ENCODE measurements around the gene CCDC169.

The CCDC169 gene

DNA sequence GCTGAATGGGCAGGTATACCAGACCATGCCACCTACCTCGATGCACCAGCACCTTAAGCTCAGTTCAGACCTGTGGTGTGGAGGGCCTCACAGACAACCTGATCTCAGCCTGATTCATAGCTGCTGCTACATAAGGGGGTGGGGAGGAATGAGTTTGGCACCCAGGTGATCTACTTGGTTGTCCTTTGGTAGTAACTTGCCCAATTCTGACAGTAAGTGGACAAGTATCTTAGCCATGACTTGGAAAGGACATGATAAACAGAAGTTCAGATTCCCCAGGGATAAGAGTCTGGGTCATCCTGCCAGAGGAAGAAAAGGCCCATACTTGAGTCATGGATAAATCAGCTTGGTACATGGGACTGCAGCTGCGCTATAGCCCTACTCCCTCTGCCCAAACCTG is 54.9 kb downstream of the CCDC169 start:
- H3K9me3 ChIP-seq (ENCODE audit: insufficient read depth, low read length): no peaks in the 10 kb centered on the region
- H3K36me3 ChIP-seq (replicated peaks; ENCODE audit: low read depth, low read length): no peaks in the 10 kb centered on the region
- no peaks in the 10 kb centered on the region for H3K79me2 ChIP-seq (ENCODE audit: low read length)
- H3K27me3 ChIP-seq (ENCODE audit: low read depth, low read length): no peaks in the 10 kb centered on the region
- H3K4me1 ChIP-seq (ENCODE audit: low read length): no peaks in the 10 kb centered on the region
- no peak overlapping the region for H2AFZ ChIP-seq (ENCODE audit: low read depth, low read length)
- TF ChIP-seq, protein P1, sequence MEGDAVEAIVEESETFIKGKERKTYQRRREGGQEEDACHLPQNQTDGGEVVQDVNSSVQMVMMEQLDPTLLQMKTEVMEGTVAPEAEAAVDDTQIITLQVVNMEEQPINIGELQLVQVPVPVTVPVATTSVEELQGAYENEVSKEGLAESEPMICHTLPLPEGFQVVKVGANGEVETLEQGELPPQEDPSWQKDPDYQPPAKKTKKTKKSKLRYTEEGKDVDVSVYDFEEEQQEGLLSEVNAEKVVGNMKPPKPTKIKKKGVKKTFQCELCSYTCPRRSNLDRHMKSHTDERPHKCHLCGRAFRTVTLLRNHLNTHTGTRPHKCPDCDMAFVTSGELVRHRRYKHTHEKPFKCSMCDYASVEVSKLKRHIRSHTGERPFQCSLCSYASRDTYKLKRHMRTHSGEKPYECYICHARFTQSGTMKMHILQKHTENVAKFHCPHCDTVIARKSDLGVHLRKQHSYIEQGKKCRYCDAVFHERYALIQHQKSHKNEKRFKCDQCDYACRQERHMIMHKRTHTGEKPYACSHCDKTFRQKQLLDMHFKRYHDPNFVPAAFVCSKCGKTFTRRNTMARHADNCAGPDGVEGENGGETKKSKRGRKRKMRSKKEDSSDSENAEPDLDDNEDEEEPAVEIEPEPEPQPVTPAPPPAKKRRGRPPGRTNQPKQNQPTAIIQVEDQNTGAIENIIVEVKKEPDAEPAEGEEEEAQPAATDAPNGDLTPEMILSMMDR (IDR thresholded peaks at IDR 0.05; ENCODE audit: low read depth, low read length): no peak
- TF ChIP-seq EZH2phosphoT487 (IDR thresholded peaks at IDR 0.05; ENCODE audit: low read depth): no peak
- no peak overlapping the region for H3K9ac ChIP-seq (ENCODE audit: low read length)
- no peak overlapping the region for H3K4me3 ChIP-seq (ENCODE audit: low read length)
- no peak overlapping the region for H3K4me2 ChIP-seq (ENCODE audit: low read length)
- H4K20me1 ChIP-seq (ENCODE audit: insufficient read depth, low read length): no peaks in the 10 kb centered on the region
- no peak overlapping the region for H3K27ac ChIP-seq (ENCODE audit: low read length)

DNA sequence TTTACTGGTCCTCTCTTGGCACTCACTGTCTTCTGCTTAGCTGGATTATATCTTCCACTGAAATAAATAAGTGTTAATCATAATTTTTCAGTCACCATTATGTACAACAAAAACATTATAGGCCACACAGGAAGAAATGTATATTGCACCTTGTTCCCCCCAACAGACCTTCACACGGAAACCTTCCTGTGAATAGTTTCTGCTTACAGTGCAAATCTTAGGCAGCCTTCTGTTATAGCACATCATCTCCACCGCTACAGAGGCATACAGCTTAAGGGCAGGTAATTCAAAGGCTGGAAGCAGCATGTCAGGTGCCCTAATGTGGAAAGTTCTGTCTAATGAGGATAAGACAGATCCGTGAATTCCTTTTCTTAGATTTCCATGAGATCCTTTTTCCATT is 66.4 kb downstream of the CCDC169 start:
- Histone ChIP-seq H3K4me3 (ENCODE audit: low read length) (no peak overlapping the region), H3K9me3 (ENCODE audit: insufficient read depth, low read length) (no peaks in the 10 kb centered on the region), H3K4me2 (ENCODE audit: low read length) (no peak overlapping the region), H4K20me1 (ENCODE audit: insufficient read depth, low read length) (no peaks in the 10 kb centered on the region), H3K9ac (ENCODE audit: low read length) (no peak overlapping the region), H3K36me3 (replicated peaks; ENCODE audit: low read depth, low read length) (no peaks in the 10 kb centered on the region), H2AFZ (ENCODE audit: low read depth, low read length) (no peak overlapping the region), H3K4me1 (ENCODE audit: low read length) (no peaks in the 10 kb centered on the region), H3K27me3 (ENCODE audit: low read depth, low read length) (no peaks in the 10 kb centered on the region), H3K79me2 (ENCODE audit: low read length) (no peaks in the 10 kb centered on the region), H3K27ac (ENCODE audit: low read length) (no peak overlapping the region)
- TF ChIP-seq, protein P1 (IDR thresholded peaks at IDR 0.05; ENCODE audit: low read depth, low read length): no peak
- no peak for TF ChIP-seq EZH2phosphoT487 (IDR thresholded peaks at IDR 0.05; ENCODE audit: low read depth)

GRCh38 chr13:36224730-36225129 is 72.9 kb downstream of the CCDC169 start:
- Histone ChIP-seq H4K20me1 (ENCODE audit: insufficient read depth, low read length) (no peaks in the 10 kb centered on the region), H3K4me2 (ENCODE audit: low read length) (no peak overlapping the region), H3K79me2 (ENCODE audit: low read length) (no peaks in the 10 kb centered on the region), H3K4me1 (ENCODE audit: low read length) (no peaks in the 10 kb centered on the region; the same call in 1 of the 2 replicates), H3K4me3 (ENCODE audit: low read length) (no peak overlapping the region), H3K9me3 (ENCODE audit: insufficient read depth, low read length) (no peaks in the 10 kb centered on the region), H3K9ac (ENCODE audit: low read length) (no peak overlapping the region), H3K36me3 (replicated peaks; ENCODE audit: low read depth, low read length) (no peaks in the 10 kb centered on the region), H3K27ac (ENCODE audit: low read length) (no peak overlapping the region), H2AFZ (ENCODE audit: low read depth, low read length) (no peak overlapping the region), H3K27me3 (ENCODE audit: low read depth, low read length) (no peaks in the 10 kb centered on the region)
- TF ChIP-seq, protein P1 (IDR thresholded peaks at IDR 0.05; ENCODE audit: low read depth, low read length): no peak
- TF ChIP-seq EZH2phosphoT487 (IDR thresholded peaks at IDR 0.05; ENCODE audit: low read depth): no peak

- TF ChIP-seq, protein P1 (IDR thresholded peaks at IDR 0.05; ENCODE audit: low read depth, low read length): no peak
- TF ChIP-seq EZH2phosphoT487 (IDR thresholded peaks at IDR 0.05; ENCODE audit: low read depth): no peak
- no peaks in the 10 kb centered on the region; the same call in 1 of the 2 replicates for H3K4me1 ChIP-seq (ENCODE audit: low read length)
Measured at GRCh38 chr13:36219883-36220282, 77.7 kb downstream of the CCDC169 start.

More at GRCh38 chr13:36219883-36220282, 77.7 kb downstream of the CCDC169 start:
- no peak overlapping the region for H3K4me3 ChIP-seq (ENCODE audit: low read length)
- no peaks in the 10 kb centered on the region for H3K79me2 ChIP-seq (ENCODE audit: low read length)
- no peak overlapping the region for H3K9ac ChIP-seq (ENCODE audit: low read length)
- H3K9me3 ChIP-seq (ENCODE audit: insufficient read depth, low read length): no peaks in the 10 kb centered on the region
- no peak overlapping the region for H3K27ac ChIP-seq (ENCODE audit: low read length)
- no peaks in the 10 kb centered on the region for H3K27me3 ChIP-seq (ENCODE audit: low read depth, low read length)
- no peaks in the 10 kb centered on the region for H3K36me3 ChIP-seq (replicated peaks; ENCODE audit: low read depth, low read length)
- no peak overlapping the region for H3K4me2 ChIP-seq (ENCODE audit: low read length)
- no peaks in the 10 kb centered on the region for H4K20me1 ChIP-seq (ENCODE audit: insufficient read depth, low read length)
- H2AFZ ChIP-seq (ENCODE audit: low read depth, low read length): no peak overlapping the region

Measured in OCI-LY3 (cell line).